K562 (cell line): ENCODE results near the gene PUSL1. TPM values are rescaled to one million over a fixed set of nuclear protein-coding genes. Genes with fewer than 3 reads are reported as not detected.
A peak's percentile ranks its signal among the peaks of the same experiment; 100 is the strongest.

Experiments used
- CBFB ChIP-seq: sonication (generic); formaldehyde crosslinking; IDR thresholded peaks from 2 replicates; pipeline ENCODE4 v1.4.0; 2020; ENCODE audit warnings: mild to moderate bottlenecking, missing genetic modification reagents
- CBX3 ChIP-seq, 2 experiments: IDR thresholded peaks; 1 replicate in 1 of 2; 2 replicates in 1 of 2; pipeline ENCODE4 v1.6.1; 2012; ENCODE audit warnings: inconsistent platforms in 2 of 2, low read length in 2 of 2, borderline replicate concordance in 1 of 2, control low read depth in 1 of 2
- EHMT2 ChIP-seq: fragments of 450-650 bp; IDR thresholded peaks from 2 replicates; pipeline ENCODE4 v1.6.1; 2018; ENCODE audit warnings: antibody characterized with exemption
- FIP1L1 ChIP-seq: fragments of 200-400 bp; formaldehyde crosslinking; IDR thresholded peaks from 2 replicates; pipeline ENCODE4 v1.6.1; 2018; ENCODE audit warnings: mild to moderate bottlenecking, low read depth, low read length; ENCODE audit not compliant: poor library complexity, severe bottlenecking
- GABPB1 ChIP-seq: sonication (generic); formaldehyde crosslinking; IDR thresholded peaks from 2 replicates; pipeline ENCODE4 v1.8.0; 2022; ENCODE audit warnings: mild to moderate bottlenecking, missing genetic modification reagents
- GATA2 ChIP-seq: sonication (generic); formaldehyde crosslinking; IDR thresholded peaks from 2 replicates; pipeline ENCODE4 v1.4.0; 2020; ENCODE audit warnings: mild to moderate bottlenecking, missing genetic modification reagents
- MYNN ChIP-seq, 2 experiments: sonication (generic); formaldehyde crosslinking in 1 of 2; IDR thresholded peaks; 2 replicates each; pipeline versions ENCODE4 v1.5.0 to v1.6.1; 2016 to 2020; ENCODE audit warnings: antibody characterized with exemption in 1 of 2, missing genetic modification reagents in 1 of 2
- POLR2G ChIP-seq: fragments of 200-400 bp; formaldehyde crosslinking; IDR thresholded peaks from 2 replicates; pipeline ENCODE4 v1.6.1; 2017; ENCODE audit warnings: low read depth, mild to moderate bottlenecking, antibody characterized with exemption, low read length, moderate library complexity
- RBBP5 ChIP-seq: fragments of 200-600 bp; sonication (generic); IDR thresholded peaks from 2 replicates; pipeline ENCODE4 v1.6.1; 2012; ENCODE audit warnings: borderline replicate concordance, mild to moderate bottlenecking, low read length, control low read depth, inconsistent platforms; ENCODE audit not compliant: insufficient read depth, poor library complexity, severe bottlenecking
- SIN3A ChIP-seq, 2 experiments: fragments of 150-350 bp in 1 of 2; IDR thresholded peaks; 2 replicates each; pipeline ENCODE4 v1.6.1; 2011 to 2016; ENCODE audit warnings: borderline replicate concordance in 2 of 2, low read depth in 2 of 2, low read length in 2 of 2, mild to moderate bottlenecking in 2 of 2, moderate library complexity in 2 of 2; ENCODE audit not compliant: control insufficient read depth in 1 of 2
- SNAPC5 ChIP-seq: fragments of 250-450 bp; sonication (Bioruptor Pico); IDR thresholded peaks from 2 replicates; pipeline ENCODE4 v1.8.0; 2021; ENCODE audit warnings: moderate library complexity, mild to moderate bottlenecking, inconsistent platforms
- SP1 ChIP-seq: sonication (generic); formaldehyde crosslinking; IDR thresholded peaks from 2 replicates; pipeline ENCODE4 v1.8.1; 2022; ENCODE audit warnings: mild to moderate bottlenecking, missing genetic modification reagents
- XRCC3 ChIP-seq: fragments of 450-650 bp; IDR thresholded peaks from 2 replicates; pipeline ENCODE4 v1.6.1; 2017; ENCODE audit warnings: mild to moderate bottlenecking, moderate library complexity
- ZBTB33 ChIP-seq: sonication (generic); formaldehyde crosslinking; IDR thresholded peaks from 2 replicates; pipeline ENCODE4 v1.8.1; 2023; ENCODE audit warnings: mild to moderate bottlenecking, missing genetic modification reagents
- ZBTB40 ChIP-seq, 2 experiments: fragments of 450-650 bp in 1 of 2; sonication (generic) in 1 of 2; formaldehyde crosslinking in 1 of 2; IDR thresholded peaks; 2 replicates each; pipeline versions ENCODE4 v1.7.1 to v1.9.0; 2016 to 2022; ENCODE audit warnings: inconsistent platforms in 1 of 2, mild to moderate bottlenecking in 1 of 2, missing genetic modification reagents in 1 of 2
- ZSCAN29 ChIP-seq: fragments of 450-650 bp; IDR thresholded peaks from 2 replicates; pipeline ENCODE4 v1.6.1; 2017
- polyA plus RNA-seq, 8 experiments: library from polyadenylated mRNA; depleted of rRNA in 4 of 8; stranded (reverse) in 5 of 8; unstranded in 3 of 8; fragments of >200 nt; fragmentation: Nextera tagmentation in 2 of 8; fragmentation: Illumina TruSeq in 1 of 8; extraction: Ambion mirVana in 2 of 8; extraction: Trizol in 1 of 8; gene quantifications; 2 replicates each; pipeline versions ENCODE4 v1.2.1 to v1.2.3, GENCODE V29; 2011 to 2014; ENCODE audit warnings: inconsistent platforms in 1 of 8, missing spikeins in 1 of 8
- total RNA-seq, 7 experiments: library from RNA; depleted of rRNA in 6 of 7; stranded (reverse); fragments of >200 nt in 6 of 7; fragmentation: Illumina TruSeq in 2 of 7; extraction: Trizol in 2 of 7; gene quantifications; 2 replicates each; pipeline versions ENCODE4 v1.2.1 to v1.2.3, GENCODE V29; 2011 to 2021; ENCODE audit warnings: low replicate concordance in 1 of 7

Gene PUSL1
- total and polyA plus RNA-seq, 9 of the 15 experiments (the other 6 are each of a cell fraction or from before 2014, with no cell fraction given), result 0.62 to 86.9 (median 13.6) TPM

- TF ChIP-seq ZBTB40 (IDR thresholded peaks at IDR 0.05) (peak; percentile 81), ZBTB40 (CRISPR knock-in tag; IDR thresholded peaks at IDR 0.05) (no peak), ZBTB33 (CRISPR knock-in tag) (peak; percentile 21; the same call in 1 of the 2 replicates), GABPB1 (CRISPR knock-in tag) (no peak), RBBP5 (no peak), POLR2G (peak; percentile 53), EHMT2 (peak; percentile 98), CBFB (CRISPR knock-in tag) (0 out of 2 replicates have a peak, but pooled peaks have one; percentile 46), CBX3 (IDR thresholded peaks at IDR 0.05; ENCODE audit: borderline replicate concordance in 1 of 2, low read length in 2 of 2) (no peak), FIP1L1 (peak; percentile 1), ZSCAN29 (no peak), GATA2 (CRISPR knock-in tag) (0 out of 2 replicates have a peak, but pooled peaks have one; percentile 26), XRCC3 (no peak), MYNN (IDR thresholded peaks at IDR 0.05) (no peak; the same call in 1 of the 2 replicates), MYNN (CRISPR knock-in tag; IDR thresholded peaks at IDR 0.05) (peak; percentile 76), SP1 (CRISPR knock-in tag) (peak; percentile 59; the same call in 1 of the 2 replicates), SNAPC5 (CRISPR knock-in tag) (no peak), SIN3A (IDR thresholded peaks at IDR 0.05; ENCODE audit: borderline replicate concordance in 2 of 2, control insufficient read depth in 1 of 2, low read depth in 2 of 2, low read length in 2 of 2) (peak in 1 of 2 experiments; percentile 99; a peak in 2 of 4 replicates)
Measured at GRCh38 chr1:1334835-1335234, 26.4 kb downstream of the PUSL1 start (continued).
